Mesenteric fat pad (tissue), 1 donor: ENCODE data around the gene NRG2. TPM values are rescaled to one million over a fixed set of nuclear protein-coding genes. Genes with fewer than 3 reads are reported as not detected.

Source experiments
- DNase-seq: peaks from one replicate; pipeline ENCODE4 v3.0.0-alpha.2; 2020; ENCODE audit warnings: low spot score
- total RNA-seq: library from RNA; stranded (reverse); fragmentation: NEBNext Ultra II Directional; extraction: Animal tissue kit (Norgen Biotek cat#: 25700); gene quantifications from one replicate; pipeline ENCODE4 v1.2.1, GENCODE V29; 2021
- donor health status: DM: yes; HTN: yes; CAD: no.

NRG2 gene
- total RNA-seq, 1 donor from 2014 or later = 5.7 TPM

DNA sequence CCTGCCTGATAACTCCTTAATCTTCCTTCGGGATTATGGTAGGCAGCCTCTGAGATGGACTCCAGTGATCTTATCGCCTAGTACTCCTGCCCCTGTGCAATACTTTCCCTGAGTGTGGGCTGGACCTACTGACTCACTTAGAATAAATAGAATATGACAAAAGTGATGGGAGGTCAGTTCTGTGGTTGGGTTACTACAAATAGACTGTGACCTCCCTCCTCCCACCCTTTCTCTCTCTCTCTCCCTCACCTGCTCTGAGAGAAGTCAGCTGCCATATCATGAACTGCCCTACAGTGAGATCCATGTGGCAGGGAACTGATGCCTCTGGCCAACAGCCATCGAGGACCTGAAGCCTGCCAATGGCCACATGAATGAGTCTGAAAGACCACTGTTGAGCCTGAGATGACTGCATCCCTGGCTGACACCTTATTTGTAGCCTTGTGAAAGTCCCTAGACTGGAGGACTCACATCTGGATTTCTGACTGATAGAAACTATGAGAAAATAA, 31.7 kb downstream of the NRG2 start:
- DNase-seq = no peak

DNA sequence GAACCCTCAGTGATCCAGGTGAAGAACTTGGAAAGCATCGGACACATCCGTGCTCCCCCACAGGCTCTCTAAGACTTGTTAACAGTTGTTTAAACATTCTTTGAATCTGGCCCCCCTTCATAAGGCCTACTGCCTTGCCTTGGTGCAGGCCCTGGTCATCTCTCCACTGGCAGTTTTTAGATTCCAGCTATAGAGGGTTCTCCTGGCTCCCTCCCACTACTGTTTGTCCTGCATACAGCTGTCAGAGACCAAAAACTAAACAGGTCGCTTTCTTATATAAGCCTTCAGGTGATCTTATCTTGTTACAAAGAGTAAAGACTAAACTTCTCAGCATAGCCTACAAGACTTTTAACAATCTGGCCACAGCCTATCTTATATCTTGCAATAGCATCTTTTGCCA, 32.3 kb downstream of the NRG2 start:
- no peak for DNase-seq

DNA sequence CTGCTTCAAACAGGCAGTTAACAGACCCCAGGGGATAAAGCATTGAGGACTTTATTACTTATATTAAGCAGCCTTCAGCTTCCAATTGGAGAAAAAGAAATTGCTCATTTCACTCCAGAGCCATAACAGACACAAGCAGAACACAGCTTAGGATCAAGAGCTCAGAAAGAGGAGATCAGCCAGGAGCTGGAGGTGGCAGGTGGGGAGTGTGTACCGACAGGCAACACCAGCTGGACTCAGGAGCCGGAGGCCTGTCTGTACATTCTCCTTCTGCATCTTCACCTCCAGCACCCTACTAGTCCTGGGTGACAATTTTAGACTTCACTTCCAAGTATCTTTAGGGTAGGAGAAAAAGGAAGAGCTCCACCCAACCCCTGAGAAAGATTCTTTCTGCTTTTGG, 35.8 kb downstream of the NRG2 start:
- no peak for DNase-seq

DNA sequence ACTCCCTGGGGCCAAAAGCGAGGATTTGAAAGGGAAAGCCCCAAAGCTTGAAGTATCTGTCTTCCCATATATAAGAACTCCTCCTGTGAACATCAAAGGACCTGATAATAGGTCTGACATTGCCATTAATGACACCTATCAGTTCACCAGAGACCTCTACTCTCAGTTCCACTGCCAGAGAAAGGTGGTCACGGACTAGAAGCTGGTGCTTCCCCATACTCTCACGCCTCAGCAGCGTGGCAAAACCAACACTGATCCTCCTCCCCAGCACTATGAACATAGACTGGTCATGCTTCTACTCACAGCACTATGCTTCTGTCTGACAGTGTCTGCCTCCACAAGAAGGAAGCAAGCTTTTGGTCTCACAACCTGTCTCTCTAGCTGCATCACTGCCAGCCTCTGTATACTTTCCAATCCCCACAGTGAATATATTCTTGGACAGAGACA, 37.9 kb downstream of the NRG2 start:
- no peak for DNase-seq

DNA sequence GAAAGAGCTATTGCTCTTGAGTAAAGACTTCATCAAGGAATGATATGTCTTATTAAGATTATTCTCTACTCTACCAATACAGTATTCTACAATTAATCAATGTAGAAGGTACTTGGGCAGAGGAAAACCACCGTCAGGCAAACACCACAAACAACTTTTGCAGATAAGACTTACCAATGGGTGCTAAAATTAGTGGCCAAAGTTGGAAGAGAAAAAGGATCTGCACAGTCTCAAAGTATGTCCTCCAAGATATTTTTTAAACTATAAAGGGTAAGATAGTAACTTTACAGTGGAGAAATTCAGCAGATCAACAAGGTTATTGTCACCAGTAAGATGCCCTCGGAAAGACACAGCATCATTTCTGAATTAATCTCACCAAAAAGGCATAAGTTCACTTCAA, 38.9 kb downstream of the NRG2 start:
- DNase-seq = no peak

DNA sequence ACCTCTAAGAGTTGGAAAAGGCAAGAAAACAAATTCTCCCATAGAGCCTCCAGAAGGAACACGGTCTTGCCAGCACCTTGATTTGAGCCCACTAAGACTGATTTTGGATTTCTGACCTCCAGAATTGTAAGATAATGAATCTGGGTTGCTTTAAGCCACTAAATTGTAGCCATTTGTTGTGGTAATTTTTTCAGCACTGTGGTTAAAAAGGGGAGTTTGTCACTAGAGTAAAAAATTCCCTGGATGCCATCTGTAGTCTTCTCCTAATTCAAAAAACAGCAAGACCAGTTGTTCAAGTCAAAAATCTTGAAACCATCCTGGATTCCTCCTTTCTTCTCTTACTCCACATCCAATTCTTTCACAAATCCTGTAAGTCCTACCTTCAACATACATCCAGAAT, 39.6 kb downstream of the NRG2 start:
- no peak for DNase-seq

DNA sequence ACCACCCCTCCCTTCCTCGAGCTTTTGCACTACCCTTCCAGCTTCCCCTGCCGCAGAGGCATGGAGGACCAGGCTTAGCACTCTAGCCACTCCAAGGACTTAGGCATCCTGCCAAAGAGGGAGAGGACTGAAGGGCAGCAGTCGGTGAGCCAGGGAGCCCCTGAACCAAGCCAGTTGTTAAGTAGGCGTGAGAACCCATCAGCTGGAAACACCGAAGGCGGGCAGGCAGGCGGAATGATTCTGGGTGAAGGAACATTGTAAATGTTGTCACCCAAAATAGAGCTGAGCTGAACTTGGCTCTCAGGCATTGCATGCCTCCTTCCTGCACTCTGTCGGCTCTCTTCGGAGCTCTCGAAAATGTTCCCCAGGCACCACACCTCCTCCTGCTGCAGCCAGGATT, 42.8 kb downstream of the NRG2 start:
- no peak for DNase-seq

DNA sequence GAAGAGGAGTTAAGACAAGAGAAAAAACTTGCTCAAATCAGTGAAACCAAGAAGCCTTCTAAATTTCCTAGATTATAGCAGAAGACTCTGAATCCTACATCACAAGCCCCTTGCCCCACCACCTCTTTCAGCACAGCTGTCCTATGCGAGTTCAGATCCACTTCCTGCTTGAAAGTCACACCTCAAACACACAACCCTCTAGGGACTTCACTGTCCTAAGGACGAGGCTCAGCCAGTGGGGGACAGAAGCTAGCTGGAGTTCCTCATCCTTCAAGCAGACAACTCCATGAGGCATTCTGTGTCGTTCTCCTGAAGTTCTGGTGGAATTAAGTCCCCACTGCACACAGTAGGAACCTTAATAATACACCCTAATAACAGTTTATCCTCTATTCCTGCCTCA, 44.3 kb downstream of the NRG2 start:
- no peak for DNase-seq

DNA sequence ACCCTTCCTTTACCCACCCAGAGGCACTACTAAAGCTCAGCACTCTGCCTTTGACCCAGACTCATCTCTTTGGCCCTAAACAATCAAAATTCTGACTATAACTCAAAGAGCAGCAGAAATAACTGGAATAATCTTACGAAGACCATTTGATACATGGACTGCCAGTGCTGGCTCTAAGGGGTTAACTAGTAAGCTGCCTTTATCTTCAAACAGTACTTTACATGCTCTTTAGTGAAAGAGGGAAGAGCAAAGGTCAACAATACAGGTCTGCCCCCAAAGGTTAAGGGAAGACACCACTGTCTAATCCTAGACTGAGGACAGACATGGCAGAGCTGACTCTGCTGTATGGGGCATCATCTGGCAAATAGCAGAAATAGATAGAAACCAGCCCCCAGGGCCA, 45.8 kb downstream of the NRG2 start:
- DNase-seq = no peak

DNA sequence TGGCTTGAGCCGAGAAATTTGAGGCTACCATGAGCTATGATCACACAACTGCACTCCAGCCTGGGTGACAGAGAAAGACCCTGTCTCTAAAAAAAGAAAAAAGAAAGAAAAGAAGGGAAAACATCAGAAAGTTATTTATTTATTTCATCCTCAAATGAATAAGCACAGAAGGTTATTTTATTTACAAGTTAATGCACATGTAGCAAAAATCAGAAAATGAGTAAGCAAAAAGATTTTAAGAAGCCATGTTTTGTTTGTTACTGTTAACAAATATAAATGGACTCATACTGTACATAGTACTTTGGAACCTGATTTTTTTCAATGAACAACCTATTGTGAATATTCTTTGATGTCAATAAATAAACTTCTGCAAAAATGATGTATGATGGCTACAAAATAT, 47.2 kb downstream of the NRG2 start:
- DNase-seq = no peak

DNA sequence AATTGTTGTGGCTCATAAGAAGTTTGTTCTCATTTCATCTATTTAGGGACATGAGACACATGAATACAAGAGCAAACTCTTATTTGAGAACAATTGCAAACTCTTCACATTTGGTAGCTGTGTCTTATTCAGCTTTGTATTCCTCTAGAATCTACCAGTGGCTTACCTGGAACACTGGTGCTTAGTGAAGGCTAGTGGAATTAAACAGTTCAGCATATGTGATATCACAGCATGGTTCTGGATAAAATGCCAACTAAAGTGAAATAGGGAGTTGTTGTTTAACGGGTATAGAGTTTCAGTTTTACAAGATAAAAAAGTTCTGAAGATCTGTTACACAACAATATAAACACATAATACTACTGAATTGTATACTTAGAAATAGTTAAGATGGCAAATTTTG, 48.9 kb downstream of the NRG2 start:
- no peak for DNase-seq

DNA sequence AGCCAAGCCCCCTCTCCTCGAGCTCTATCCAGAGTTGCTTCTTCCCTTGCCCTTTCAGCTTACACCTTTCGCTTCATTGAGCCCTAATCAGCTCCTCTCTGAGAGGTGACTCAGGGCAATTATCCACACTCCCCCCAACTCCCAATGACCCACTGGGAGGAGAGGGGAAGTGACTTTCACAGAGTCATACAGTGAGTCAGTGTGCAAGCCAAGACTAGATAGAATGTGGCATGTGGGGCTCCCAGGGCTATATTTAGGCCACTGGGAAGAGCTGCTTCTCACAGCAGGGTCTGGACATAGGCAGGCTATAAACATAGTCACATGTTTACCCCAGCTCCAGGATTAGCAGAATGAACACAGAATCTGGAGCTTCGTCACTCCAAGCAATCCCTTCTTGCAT, 57.4 kb downstream of the NRG2 start:
- DNase-seq = no peak

DNA sequence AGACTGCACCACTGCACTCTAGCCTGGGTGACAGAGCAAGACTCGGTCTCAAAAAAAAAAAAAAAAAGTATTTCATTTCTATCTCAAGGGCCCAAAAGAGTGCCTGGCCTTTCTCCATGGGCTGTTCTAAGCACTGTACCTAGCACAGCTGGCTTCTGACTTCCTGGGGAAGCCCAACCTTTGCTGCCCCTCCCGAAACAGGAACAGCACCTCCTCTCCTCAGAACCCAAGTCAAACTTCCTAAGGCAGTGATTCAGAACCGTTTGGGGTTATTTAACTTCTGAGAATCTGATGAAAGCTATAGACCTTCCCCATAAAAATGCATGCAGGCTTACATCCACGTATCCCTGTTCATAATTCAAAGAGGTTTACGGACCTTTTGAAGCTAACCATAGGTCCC, 57.8 kb downstream of the NRG2 start:
- DNase-seq = no peak

DNA sequence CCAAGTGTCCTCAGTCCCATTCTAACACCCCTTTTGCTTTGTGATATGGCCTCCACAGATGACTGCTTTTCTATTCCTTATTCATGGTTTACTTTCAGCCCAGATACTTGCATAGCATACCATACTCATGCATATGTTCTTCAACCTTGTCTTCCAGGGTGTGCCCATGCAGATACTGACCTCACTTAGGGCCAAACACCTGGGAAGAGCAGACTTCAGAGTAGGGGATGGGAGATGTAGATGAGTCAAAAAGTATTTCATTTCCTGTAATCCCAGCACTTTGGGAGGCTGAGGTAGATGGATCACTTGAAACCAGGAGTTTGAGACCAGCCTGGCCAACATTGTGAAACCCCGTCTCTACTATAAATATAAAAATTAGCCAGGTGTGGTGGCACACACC, 58.3 kb downstream of the NRG2 start:
- no peak for DNase-seq

DNA sequence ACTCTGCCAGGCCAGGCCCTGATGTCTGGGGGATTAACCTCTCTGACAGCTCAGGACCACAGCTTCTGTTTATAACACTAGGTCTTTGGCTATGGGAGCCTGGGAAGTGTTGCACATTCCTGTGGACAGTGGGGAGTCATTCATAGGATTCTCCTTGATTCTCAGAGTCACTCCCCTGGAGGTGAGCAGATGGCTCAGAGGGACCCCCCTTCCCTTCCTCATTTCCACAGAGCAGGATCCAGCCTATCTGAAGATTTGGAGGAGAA, 60.2 kb downstream of the NRG2 start:
- DNase-seq = no peak

DNA sequence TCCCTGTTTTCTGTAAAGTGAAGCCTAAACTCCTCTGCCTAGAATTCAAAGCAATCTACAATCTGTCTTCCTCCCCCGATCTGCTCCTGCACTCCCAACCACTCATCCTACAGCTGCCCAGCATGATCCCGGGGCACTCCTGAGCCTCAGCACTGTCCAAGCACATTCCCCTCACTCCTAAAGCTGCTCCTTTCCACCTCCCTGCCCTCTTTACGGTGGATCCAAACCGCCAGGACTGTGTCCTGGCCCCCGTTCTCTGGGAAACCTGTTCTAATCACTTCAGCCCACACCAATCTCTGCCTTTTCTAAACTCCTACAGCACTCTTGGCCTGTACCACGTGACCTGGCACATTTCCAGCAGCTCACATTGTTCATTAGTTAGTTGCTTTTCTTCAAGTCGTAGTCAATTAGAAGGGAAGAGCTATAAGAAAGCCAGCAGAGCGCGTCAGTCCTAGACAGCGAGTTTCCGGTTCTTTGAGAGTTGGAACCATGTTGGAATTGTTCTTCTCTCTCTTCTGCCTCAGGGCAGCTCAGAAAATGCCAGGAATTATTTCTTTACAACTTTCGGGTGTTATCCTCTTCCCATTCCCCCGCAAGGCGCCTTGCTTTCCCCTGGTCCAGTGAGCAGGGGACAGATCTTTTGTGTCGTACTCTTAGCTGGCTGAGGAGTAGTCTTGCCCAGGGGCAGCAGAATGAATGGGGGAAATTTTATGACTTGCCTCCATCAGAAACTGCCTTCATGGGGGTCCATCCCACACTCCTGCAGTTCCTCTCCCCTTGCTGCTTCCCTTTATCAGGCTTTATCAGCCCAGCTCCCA, 60.7 kb downstream of the NRG2 start:
- no peak for DNase-seq

DNA sequence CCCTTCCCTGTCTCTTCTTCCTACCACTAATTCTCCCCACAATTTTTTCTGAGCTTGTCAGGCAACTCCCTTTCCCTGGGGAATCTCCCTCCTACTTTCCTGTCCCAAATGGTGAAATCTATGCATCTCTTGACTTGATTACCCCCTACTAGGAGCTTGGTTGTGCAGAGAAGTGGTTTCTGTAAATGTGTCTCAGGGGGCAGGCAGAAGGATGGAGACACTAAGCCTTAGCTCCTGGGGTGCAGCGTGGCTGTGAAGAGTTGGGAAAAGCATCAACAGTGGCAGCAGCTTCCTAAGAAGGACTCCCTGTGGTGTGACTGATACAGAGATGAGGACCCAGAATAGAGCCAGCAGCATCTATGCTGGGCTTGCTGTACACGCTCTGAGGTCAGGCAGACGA, 62.3 kb downstream of the NRG2 start:
- DNase-seq = no peak

DNA sequence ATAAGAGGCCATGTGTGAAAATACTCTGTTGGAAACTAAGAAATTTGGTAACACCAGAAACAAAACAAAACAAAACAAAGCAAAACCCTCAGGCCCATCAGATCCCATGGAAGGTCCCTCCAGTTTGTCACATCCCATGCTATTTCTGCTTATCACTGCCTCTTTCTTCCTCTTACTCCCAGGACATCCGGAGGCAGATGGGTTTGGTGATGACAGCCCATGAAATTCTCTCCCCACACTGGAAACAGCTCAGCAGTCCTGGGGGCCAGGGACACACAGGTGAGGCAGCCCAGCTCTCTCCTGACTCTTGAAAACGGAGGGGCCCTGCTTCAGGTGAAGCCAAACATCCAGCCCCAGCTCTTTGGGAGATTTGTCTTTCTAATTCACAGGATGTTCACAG, 63.2 kb downstream of the NRG2 start:
- DNase-seq = no peak

DNA sequence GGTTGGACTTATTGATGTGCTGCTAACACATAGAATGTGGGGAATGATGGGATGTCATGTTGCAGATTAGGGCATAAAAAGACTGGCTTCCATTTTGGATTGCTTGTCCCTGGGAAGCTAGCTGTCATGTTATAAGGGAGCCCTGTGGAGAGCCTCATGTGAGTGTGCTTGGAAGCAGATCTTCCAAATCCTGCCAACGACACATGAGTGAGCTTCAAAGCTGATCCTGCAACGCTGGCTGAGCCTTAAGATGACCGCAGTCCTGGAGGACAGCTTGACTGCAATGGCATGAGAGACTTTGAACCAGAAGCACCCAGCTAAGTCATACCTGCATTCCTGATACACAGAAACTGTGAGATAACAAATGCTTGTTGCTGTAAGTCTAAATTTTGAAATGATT, 63.6 kb downstream of the NRG2 start:
- no peak for DNase-seq

DNA sequence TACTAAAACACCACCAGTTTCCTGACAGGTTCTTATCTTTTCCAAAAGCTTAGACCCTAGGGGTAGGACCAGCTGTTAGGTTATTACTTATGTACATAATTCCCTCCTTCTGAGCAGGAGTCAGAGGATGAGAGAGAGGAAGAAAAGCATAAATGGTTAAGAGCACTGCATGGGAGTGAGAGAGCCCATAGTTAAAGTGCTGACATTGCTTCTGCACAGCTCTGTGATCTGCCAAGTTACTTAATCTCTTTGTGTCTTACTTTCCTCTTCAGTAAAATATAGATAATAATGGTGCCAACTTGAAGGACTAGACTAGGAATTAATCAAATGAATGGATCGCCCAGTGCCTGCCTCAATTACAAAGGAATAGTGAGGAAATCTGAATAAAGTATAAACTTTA, 66.4 kb downstream of the NRG2 start:
- no peak for DNase-seq

DNA sequence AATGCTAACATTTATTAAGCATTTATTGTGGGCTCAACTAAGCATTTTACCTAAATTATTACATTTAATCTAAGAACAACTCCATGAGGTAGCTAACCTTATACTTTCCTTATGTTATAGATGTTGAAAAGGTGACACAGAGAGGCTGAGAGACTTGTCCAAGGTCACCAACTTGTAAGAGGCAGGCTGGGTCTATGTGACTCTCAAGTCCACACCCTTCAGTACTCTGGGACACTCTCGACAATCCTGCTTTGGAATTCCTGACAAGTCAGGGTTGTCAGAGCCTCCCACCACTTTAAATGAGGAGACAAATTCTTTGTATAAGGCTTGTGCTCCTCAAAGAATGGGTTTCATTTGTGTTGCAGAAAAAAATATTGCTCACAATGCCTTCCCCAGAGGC, 67.2 kb downstream of the NRG2 start:
- DNase-seq = no peak

DNA sequence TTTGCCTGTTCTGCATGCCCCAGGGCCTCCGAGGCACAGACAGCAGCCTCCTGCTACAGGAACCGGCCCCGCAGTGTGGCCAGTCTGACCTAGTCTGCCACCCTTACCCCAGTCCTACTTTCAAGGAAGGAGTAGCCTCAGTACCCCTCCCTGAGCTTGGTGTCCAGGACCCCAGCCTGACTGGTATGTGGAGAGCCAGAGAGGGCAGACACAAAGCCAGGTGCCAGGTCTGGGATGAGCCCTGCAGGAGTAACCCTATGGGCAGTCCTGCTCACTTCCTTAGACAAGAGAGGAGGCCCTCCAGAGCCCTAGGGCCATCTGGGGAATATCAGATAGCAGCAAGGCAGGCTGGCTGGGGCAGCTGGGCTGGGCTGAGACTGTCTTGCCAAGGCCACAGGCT, 67.8 kb downstream of the NRG2 start:
- DNase-seq = no peak

DNA sequence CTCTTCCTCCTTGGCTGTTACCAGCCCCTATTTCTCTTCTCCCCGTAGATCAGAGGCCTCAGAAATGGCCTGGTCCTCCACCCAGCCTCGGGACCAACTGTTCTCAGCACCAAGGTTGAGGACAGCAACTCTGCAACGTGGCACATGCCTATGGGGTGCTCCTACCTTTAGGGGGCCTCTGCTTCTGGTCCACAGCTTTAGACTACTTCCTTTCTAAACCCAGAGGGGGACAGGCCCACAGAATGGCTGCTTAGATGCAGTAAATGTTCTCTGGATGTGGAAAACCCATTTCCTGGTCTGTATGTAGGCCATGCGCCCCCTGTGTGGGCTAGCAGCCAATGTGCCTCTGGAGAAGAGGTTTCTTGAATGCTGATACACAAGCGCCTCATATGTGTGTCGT, 68.4 kb downstream of the NRG2 start:
- no peak for DNase-seq

DNA sequence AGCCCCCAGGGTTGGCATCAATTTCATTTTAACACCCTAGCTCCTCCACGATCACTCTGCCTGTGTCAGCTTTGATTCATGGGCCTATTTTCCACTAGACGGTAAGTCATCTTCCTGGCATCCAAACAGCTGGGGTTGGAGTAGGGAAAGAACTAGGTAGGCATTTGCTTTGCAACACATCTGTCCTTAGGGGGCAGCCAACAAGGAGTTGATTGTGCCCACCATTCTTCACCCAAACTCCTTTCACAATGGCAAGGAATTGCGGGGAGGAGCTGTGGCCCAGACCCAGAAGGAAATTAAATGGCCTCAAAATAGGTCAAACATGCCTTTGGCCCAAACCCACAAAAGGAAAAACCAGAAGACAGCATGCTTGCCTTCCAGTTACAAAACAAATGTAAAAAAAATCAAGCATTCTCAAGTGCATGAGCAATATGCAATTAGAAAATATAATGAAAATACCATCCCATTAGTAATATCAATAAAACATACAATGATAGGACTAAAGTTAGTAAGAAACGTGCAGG, 71.8 kb downstream of the NRG2 start:
- no peak for DNase-seq
